HG03064 (cell line): ENCODE results near the gene OLAH.

Experiments used
- ATAC-seq: cut with Tn5 transposase; IDR thresholded peaks from one replicate; pipeline ENCODE4 v1.9.1; 2021; ENCODE audit warnings: low read depth; ENCODE audit not compliant: unreplicated experiment

The OLAH gene

DNA sequence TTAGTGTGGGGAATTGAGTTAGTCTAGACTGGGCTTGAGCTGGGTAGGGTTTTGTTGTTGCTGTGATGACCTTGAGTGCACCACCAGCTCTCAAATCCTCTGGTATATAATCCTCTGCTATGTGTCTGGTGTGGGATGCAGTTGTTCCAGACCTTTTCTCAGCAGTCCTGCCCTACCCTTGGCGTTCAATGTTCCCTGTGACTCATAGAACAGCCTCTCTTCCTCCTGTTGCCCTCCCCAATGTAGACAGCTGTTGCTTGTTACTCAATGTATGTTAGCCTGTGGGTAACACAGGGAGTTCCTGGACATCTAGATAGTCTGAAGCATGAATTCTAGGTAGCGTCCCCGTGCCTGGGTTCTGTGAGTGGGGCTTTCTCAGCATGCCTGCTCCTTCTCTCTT lies 25.1 kb downstream of the OLAH start:
- ATAC-seq: no peak

DNA sequence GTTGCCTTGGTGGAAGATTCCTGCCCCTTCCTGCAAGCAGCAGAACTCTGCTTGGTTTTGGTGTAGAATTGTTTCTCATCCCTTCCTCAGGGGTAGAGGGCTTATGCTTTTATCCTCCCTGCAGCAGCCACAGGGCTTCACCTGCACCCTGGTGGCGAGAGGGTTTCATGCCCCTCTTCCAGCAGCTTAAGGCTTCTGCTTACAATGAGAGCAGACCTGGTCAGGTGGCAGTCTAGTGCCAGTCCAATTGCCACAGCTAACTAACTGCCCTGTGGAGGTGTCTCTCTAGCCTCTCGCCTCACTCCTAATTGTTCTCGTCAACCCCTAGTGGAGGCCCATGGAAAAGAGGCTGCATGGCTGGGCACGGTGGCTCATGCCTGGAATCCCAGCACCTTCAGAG lies 25.5 kb downstream of the OLAH start:
- no peak for ATAC-seq

DNA sequence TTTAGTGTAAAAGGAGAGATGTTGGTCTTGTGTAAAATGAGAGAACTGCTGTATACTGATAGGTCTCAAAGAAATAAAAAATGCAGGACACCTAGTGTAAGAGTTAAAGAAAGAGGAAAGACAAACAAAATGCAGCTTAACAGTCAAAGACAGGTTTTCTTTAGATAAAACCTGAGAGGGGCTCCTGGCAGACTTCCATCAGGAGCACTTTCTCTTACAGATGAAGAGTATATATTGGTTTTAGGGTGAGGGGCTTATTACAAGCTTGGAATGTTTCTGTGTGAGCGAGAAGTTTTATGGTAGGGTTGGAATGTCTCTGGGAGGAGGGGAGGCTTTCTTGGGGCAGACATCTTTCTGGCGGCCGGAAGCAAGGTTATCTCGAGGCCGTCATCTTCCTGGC lies 28.6 kb downstream of the OLAH start:
- no peak for ATAC-seq

DNA sequence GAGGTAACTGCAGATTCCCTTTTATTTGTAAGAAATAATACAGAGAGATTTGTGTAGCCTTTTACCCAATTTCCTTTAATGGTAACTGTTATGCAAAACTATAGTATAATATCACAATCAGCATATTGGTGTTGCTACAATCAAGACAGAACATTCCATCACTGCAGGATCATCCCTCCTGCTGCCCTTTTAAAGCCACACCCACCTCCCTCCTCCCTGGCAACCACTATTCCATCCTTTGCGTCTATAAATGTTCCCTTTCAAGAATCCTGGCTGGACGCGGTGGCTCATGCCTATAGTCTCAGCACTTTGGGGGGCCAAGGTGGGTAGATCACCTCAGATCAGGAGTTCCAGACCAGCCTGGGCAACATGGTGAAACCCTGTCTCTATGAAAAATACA lies 31.7 kb downstream of the OLAH start:
- no peak for ATAC-seq

DNA sequence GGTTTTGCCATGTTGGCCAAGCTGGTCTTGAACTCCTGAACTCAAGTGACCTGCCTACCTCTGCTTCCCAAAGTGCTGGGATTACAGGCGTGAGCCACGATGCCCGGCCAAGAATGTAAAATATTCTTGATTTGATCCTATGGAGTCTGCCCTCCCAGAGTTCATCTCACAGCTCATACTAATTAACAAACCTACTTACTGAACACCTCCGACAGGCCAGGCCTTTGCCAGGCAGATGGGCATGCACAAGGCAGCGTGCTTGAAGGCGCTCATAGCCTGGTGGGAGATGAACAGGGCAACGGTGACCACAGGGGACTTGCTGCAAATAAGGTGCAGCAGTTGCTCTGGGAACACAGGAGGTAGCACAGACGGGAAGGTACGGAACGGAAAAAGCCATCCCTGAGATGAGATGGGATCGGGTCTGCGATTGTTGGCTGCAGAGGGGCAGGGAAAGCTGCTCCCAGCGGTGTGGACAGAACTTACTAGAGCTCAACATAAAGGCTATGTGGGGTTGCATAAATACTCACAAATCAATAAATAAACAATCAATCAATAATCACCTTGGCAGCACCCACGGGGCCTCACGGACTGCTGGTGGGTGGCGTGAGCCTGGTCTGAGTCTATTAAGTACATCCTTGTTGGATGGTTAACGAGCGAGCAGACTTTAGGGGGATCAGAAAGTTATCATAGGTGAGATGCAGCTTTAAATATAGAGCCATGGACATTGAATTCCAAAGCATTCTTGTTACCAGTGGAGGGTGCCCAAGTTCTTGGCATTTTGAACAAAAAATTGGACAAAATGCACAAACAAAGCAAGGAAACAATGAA lies 40.1 kb downstream of the OLAH start:
- no peak for ATAC-seq

DNA sequence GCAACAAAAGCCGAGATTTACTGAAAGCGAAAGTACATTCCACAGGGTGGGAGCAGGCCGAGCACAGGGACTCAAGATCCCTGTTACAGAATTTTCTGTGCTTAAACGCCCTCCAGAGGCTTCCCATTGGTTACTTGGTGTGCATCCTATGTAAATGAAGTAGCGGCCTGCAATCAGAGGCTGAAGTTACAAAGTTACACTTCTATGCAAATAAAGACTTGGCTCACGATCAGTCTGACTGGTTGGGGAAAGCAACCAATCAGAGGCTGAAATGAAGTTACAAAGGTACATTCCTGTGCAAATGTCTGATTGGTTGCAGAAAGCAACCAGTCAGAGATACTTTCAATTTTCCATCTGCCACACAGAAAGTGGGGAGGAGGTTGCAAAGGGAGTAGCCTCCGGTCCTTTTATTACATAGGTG lies 40.8 kb downstream of the OLAH start:
- ATAC-seq: no peak

DNA sequence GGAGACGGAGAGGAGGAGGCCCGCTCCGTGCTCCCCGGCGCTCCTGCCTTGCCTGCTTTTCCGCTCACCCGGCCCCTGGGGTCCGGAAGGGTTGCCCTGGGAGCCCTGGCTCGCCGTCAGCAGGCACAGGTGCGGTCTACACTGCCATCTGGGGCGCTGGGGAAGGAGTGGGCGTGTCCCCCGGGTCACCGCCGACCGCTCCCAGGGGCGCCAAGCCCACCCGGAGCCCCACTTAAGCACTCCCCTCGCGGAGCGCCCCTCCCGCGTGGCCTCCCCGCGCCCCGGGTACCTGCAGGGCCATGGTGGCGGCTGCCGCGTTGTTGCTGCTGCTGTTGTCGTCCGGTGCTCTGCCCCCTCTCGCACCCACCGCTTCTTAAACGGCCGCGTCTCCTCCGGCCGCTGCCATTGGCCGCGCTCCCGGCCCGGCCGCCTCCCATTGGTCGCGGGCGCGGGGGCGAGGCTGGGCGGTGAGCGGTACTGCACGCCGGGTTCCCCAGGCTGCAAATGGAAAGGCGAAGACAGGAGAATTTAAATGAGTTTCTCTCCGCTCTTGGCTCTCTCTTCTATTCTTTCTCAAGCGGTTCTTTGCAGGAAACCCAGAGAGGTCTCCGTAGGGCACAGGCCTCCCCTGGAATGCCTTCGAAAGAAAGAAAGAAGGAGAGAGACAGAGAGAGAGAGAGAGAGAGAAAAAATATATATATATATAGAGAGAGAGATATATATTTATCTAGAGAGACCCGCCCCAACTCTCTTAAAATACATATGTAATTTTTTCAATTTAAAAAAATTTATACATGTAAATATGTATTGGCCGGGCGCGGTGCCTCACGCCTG lies 44.9 kb downstream of the OLAH start, which contains the start of gene ACBD7:
ACBD7 (minus strand) TSS at position 349 of the 834 bp plus-strand sequence; CDS start at position 301, 48 bp downstream.
- peak; percentile 94 for ATAC-seq

DNA sequence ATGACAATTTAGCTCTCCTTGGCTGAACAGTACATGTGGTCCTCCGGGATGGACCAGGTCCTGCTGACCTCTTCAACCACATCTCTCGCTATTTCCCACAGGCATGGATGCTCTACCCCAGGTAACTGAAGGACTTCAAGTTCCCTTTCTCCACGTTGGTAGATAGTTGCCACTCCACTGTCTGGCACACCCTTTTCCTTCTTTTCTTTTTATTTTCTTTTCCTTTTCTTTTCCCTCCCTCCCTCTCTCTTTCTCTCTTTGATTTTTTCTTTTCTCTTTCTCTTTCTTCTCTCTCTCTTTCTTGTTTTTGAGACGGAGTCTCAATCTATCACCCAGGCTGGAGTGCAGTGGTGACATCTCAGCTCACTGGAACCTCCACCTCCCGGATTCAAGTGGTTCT lies 47.7 kb downstream of the OLAH start:
- ATAC-seq: no peak

DNA sequence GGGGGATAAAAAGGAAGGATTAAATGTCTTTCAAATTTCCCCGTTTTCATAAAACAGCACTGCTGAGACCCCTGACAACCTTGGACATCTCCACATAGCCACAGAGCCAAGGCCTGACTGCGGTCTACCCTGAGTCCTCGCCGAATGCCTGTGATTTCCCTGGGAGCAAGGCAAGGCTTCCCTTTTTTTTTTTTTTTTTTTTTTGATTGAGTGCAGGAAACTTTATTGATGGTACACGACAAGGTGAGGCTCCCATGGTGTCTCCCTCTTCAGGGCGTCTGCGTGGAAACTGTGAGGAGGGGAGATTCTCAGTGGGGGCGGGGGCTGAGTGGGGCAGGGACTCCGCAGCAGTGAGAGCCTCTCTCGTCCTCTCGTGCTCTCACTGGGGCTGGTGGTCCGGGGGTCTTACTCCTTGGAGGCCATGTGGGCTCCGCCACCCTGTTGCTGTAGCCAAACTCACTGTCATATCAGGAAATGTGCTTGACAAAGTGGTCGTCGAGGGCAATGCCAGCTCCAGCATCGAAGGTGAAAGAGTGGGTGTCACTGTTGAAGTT lies 49.2 kb downstream of the OLAH start:
- ATAC-seq: no peak

DNA sequence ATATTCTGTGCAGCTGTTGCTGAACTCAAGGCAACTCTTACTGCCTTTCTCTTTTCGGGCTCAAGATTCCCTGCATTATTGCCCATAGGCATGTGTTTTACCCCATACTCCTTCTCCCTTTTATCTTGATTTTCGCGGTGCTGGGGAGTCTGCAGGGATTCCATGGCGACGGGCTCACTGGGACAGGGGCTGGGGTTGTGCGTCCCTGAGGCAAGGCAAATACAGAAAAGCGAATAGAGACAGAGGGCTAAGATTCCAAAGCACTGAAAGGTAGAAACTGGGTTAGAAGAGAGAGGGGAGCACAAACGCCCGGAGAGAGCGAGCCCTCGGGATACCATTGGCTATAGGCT lies 52.9 kb downstream of the OLAH start:
- ATAC-seq: peak; percentile 22

DNA sequence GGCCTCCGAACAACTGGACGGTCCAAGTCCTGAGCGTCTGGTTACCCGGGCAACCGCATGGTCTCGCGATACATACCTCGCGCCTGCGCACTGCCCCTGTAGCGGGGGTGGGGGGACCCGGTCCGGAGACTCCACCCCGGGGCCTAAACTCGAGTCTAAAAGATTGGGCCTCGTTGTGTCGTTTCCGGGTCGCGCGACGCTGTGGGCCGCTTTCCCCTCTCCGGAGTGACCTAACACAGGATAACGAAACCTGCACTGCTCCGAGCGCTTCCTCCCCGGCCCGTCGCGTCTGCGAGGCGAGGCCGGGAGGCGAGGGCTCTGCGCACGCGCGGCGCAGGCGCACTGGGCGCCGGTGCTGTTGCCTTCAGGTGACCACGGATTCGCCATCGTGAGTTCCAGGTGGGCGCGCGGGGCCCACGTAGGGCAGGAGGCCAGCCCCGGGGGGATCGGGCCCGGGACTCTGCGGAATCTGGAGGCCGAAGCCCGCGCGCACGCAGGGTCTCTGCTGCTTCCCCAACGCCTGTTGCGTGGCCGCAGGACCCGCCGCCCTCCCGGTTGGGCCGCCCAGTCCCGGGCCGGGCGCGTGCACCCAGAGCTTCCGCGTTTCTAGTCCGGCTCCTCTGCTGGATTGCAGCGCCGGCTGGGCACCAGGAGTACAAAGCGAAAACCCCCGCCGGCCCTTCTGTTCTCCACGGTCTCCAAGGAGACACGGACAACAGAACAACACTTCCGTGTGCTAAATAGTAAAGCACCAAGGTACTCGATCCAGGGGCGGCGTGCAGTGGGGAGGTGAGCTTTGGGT lies 53.5 kb downstream of the OLAH start, which contains the start of gene RPP38:
RPP38 (plus strand) TSS at position 345 of the 802 bp plus-strand sequence. CDS start 5,960 bp downstream, outside the sequence.
- peak; percentile 81 for ATAC-seq

DNA sequence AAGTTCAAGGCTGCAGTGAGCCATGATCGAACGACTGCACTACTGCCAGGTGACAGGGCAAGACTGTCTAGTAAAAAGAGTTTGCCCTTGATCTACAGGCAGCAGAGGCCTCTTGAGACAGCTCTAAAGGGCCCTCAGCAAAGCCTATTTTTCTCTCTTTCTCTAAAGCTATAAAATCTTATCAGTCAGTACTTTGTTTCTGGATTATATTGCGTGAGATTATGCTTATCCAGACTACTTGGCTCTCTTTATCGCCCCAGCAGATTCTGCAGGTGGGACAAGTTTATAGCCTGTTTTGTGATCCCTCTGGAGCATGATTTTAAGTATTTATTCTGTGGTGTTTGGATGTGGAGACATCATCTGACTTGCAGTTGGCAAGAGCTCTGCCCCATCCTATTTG lies 56.1 kb downstream of the OLAH start:
- no peak for ATAC-seq

DNA sequence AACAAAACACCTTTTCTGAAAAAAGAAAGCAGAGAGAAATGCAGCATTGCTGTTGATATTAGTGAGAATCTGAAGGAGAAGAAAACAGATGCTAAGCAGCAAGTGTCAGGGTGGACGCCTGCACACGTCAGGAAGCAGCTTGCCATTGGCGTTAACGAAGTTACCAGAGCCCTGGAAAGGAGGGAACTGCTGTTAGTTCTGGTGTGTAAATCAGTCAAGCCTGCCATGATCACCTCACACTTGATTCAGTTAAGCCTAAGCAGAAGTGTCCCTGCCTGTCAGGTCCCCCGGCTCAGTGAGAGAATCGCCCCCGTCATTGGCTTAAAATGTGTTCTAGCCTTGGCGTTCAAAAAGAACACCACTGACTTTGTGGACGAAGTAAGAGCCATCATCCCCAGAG lies 59.8 kb downstream of the OLAH start:
- no peak for ATAC-seq

DNA sequence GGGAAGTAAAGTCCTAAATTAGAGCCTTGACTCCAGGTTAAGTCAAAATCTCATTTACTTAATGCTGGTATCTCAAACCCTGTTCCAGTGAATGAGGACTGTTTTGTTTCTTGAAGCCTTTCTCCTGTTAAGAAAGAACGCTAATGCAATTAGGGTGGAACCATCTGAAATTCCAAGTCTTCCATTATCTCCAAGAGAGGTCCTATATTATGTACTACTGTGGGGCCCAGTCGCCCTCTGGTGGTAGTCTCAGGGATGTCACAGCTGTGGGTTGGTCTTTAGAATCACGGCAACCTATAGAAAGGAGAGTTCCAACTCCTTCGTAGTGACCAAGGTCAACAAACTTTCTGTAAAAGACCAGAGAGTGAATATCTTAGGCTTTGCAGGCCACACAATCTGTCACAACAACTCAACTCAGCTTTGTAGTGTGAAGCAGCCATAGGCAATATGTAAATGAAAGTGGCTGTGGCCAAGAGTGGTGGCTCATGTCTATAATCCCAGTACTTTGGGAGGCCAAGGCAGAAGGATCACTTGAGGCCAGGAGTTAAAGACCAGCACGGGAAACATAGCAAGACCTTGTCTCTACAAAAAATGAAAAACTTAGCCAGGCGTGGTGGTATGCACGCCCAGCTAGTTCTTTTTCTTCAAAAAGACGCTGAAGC lies 62.7 kb downstream of the OLAH start:
- no peak for ATAC-seq

DNA sequence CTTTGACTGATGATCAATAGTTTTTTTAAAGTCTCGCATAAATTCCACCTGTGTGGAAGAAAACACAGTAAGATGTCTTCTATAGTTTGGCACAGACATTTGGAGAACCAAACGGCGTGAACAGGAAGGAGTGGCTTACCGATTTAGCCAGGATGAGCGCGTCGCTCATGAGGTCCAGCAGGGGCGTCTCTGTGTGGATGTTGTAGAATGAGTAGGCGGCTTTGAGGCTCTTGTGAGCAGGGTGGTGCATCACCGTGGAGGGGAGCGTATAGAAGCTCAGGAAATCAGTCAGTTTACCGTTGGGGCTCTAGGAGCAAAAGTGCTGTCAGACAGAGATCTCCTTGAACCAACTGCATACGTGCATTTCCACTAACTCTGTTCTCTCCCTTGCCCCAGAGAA lies 68.9 kb downstream of the OLAH start:
- no peak for ATAC-seq

DNA sequence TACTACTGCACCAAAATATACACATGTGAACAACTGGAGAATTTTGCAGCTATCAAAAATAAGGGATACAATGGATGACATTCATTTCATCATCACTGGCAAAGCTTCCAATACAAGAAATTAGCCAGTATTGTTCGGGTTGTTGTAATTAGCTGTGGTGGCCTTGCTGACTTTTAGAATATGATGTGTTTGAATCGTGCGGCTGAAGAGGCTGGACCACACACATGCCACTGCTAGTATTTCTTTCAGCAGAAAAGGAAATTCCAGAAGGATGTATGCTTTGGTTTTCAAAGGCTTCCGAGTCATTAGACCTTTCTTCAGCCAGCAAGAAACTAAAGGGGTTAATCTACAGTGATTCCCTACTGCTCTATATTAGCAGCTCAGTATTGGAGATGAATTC lies 70.0 kb downstream of the OLAH start:
- no peak for ATAC-seq

DNA sequence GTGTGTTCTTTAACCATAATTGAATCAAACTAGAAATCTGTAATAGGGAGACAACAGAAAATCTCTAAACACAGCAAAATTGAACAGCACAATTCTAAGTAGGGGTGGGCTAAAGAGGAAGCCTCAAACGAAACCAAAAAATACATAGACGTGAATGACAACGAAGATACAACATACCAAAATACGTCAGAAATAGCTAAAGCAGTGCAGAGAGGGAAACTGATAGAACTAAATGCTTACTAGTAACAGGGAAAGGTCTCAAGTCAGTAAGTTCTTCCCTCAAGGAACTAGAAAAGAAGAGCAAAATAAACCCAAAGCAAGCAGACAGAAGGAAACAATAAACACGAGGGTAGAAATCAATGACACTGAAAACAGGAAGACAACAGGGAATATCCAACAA lies 72.5 kb downstream of the OLAH start:
- no peak for ATAC-seq

DNA sequence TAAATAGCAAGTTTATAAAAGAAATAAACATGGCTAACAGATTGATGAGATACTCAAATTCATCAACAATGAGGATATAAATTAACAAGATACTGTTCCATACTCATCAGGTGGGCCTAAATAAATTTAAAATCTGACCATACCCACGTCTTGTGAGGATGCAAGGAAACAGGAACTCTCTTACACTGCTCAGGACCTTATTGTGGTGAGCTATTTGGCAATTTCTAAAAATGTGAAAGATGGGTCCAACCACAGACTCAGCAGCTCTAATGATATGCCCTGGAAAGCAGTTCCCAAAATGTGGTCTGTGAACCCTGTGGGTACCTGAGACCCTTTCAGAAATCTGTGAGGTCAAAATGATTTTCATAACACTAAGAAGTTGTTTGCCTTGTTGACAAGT lies 74.9 kb downstream of the OLAH start:
- no peak for ATAC-seq

DNA sequence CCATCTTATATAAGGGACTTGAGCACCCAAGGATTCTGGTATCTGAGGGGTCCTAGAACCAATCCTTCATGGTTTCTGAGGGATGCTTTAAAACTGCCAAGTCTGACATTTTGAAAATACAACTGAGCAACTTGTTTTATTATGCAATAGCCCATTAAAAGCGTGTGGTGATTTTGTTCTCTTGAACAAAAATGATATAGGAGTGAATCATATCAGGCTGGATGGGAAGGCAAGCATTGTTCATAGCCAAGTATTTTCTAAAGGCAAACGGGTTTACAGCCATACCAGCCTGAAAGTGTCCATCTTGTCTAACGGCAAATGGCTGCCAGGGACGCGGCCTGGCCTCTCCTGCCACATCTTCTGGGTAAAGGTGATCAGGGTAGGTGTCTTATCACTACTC lies 76.8 kb downstream of the OLAH start:
- no peak for ATAC-seq

DNA sequence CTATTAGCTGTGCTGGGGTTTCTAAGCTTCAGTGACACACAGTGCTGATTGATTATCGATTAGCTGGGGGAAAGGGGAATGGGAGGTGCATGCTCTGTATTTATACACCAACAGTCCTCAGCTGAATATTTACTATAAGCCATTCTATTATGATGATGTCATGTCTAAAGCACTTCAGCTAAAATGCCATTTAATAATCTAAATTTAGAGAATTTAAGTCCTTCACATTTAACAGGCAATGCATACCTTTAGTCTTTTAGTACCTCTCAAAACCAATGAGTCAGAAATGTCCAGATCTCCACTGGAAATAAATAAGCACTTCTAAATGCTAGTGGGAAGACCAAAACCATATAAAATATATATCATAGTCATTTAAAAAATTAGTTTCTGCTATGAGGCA lies 78.0 kb downstream of the OLAH start:
- ATAC-seq: no peak
